ENCODE results near the gene NPR1. TPM values are rescaled to one million over a fixed set of nuclear protein-coding genes. Genes with fewer than 3 reads are reported as not detected.

Gene NPR1
- total RNA-seq, 1 donor from 2014 or later = 45.9 TPM

- Histone ChIP-seq H3K27me3 (no peaks in the 10 kb centered on the region), H3K4me3 (no peak overlapping the region), H3K36me3 (peaks cover 0 to 80% of the 10 kb centered on the region in 2 donors), H3K9me3 (no peaks in the 10 kb centered on the region), H3K27ac (no peak overlapping the region), H3K4me1 (peaks cover 20% of the 10 kb centered on the region)
- intact Hi-C loops (cut with DNase I) = no loop called here
- TF ChIP-seq POLR2A (IDR thresholded peaks at IDR 0.05) (no peak), POLR2AphosphoS5 (IDR thresholded peaks at IDR 0.05; ENCODE audit: insufficient read depth in 1 of 2, low read depth in 1 of 2) (no peak), CTCF (IDR thresholded peaks at IDR 0.05) (no peak)
- DNase-seq (ENCODE audit: extremely low spot score in 2 of 2) = no peak
Measured at GRCh38 chr1:153643816-153644215, 34.7 kb upstream of the NPR1 start.

GRCh38 chr1:153646672-153647345, 31.7 kb upstream of the NPR1 start:
- Histone ChIP-seq H3K4me3 (no peak overlapping the region), H3K4me1 (peaks cover 12% of the 10 kb centered on the region), H3K9me3 (no peaks in the 10 kb centered on the region), H3K36me3 (peaks cover 0 to 50% of the 10 kb centered on the region in 2 donors), H3K27ac (no peak overlapping the region), H3K27me3 (no peaks in the 10 kb centered on the region)
- no peak for DNase-seq (ENCODE audit: extremely low spot score in 2 of 2)
- no peak for TF ChIP-seq CTCF (IDR thresholded peaks at IDR 0.05)
- no peak for TF ChIP-seq POLR2A (IDR thresholded peaks at IDR 0.05)
- intact Hi-C loops (cut with DNase I) = no loop called here

- Histone ChIP-seq H3K4me1 (peaks cover 12% of the 10 kb centered on the region), H3K9me3 (no peaks in the 10 kb centered on the region), H3K27ac (no peak overlapping the region), H3K27me3 (no peaks in the 10 kb centered on the region), H3K36me3 (peaks cover 0 to 45% of the 10 kb centered on the region in 2 donors), H3K4me3 (no peak overlapping the region)
- intact Hi-C loops (cut with DNase I) = no loop called here
- TF ChIP-seq CTCF (IDR thresholded peaks at IDR 0.05) (no peak), POLR2AphosphoS5 (IDR thresholded peaks at IDR 0.05; ENCODE audit: insufficient read depth in 1 of 2, low read depth in 1 of 2) (no peak), POLR2A (IDR thresholded peaks at IDR 0.05) (no peak)
- DNase-seq (ENCODE audit: extremely low spot score in 2 of 2) = no peak
Measured at GRCh38 chr1:153647346-153647714, 31.2 kb upstream of the NPR1 start.

GRCh38 chr1:153648000-153648643, 30.4 kb upstream of the NPR1 start:
- Histone ChIP-seq H3K27me3 (no peaks in the 10 kb centered on the region), H3K4me1 (peaks cover 13% of the 10 kb centered on the region), H3K36me3 (peaks cover 0 to 37% of the 10 kb centered on the region in 2 donors), H3K9me3 (no peaks in the 10 kb centered on the region), H3K27ac (no peak overlapping the region), H3K4me3 (no peak overlapping the region)
- TF ChIP-seq POLR2AphosphoS5 (IDR thresholded peaks at IDR 0.05; ENCODE audit: insufficient read depth in 1 of 2, low read depth in 1 of 2) = no peak
- TF ChIP-seq POLR2A (IDR thresholded peaks at IDR 0.05) = no peak
- no peak for TF ChIP-seq CTCF (IDR thresholded peaks at IDR 0.05)
- DNase-seq (ENCODE audit: extremely low spot score in 2 of 2) = no peak
- intact Hi-C loops (cut with DNase I) = no loop called here
